K562 (cell line): ENCODE results near the gene CRB2. TPM values are rescaled to one million over a fixed set of nuclear protein-coding genes. Genes with fewer than 3 reads are reported as not detected.

Experiments used
- ARNT ChIP-seq, 2 experiments: fragments of 450-650 bp; IDR thresholded peaks; 2 replicates each; pipeline ENCODE4 v1.6.1; 2016; ENCODE audit warnings: mild to moderate bottlenecking in 1 of 2
- ATF7 ChIP-seq: fragments of 450-650 bp; IDR thresholded peaks from 2 replicates; pipeline ENCODE4 v1.7.1; 2014; ENCODE audit warnings: mild to moderate bottlenecking, moderate library complexity
- CLOCK ChIP-seq: fragments of 250-450 bp; sonication (Bioruptor Pico); IDR thresholded peaks from 2 replicates; pipeline ENCODE4 v1.4.0; 2020; ENCODE audit warnings: mild to moderate bottlenecking, moderate library complexity, borderline replicate concordance
- CREM ChIP-seq: IDR thresholded peaks from 2 replicates; pipeline ENCODE4 v1.6.1; 2014; ENCODE audit warnings: antibody characterized with exemption, low read depth
- E2F1 ChIP-seq: sonication (generic); formaldehyde crosslinking; IDR thresholded peaks from 2 replicates; pipeline ENCODE4 v1.8.1; 2023; ENCODE audit warnings: mild to moderate bottlenecking, missing genetic modification reagents, moderate library complexity
- EGR1 ChIP-seq: fragments of 450-650 bp; conservative IDR thresholded peaks from 2 replicates; pipeline ENCODE4 v1.6.1; 2017; ENCODE audit warnings: mild to moderate bottlenecking
- JUN ChIP-seq, 2 experiments: sonication (generic) in 1 of 2; formaldehyde crosslinking in 1 of 2; IDR thresholded peaks; 2 replicates each; pipeline versions ENCODE4 v1.6.1 to v1.8.0; 2012 to 2022; ENCODE audit warnings: borderline replicate concordance in 2 of 2, mild to moderate bottlenecking in 2 of 2, improper control_type of control experiment in 1 of 2, low read depth in 1 of 2, low read length in 1 of 2, missing genetic modification reagents in 1 of 2
- KLF1 ChIP-seq: fragments of 450-650 bp; IDR thresholded peaks from 2 replicates; pipeline ENCODE4 v1.6.1; 2016; ENCODE audit warnings: missing genetic modification characterization, missing compliant biosample characterization
- L3MBTL2 ChIP-seq: fragments of 450-650 bp; IDR thresholded peaks from 2 replicates; pipeline ENCODE4 v1.6.1; 2016; ENCODE audit warnings: mild to moderate bottlenecking, moderate library complexity
- MAX ChIP-seq: sonication (generic); formaldehyde crosslinking; IDR thresholded peaks from 2 replicates; pipeline ENCODE4 v1.9.0; 2022; ENCODE audit warnings: mild to moderate bottlenecking, missing genetic modification reagents
- MBD1 ChIP-seq: fragments of 250-450 bp; sonication (Bioruptor Pico); IDR thresholded peaks from 2 replicates; pipeline ENCODE4 v1.8.0; 2022; ENCODE audit warnings: inconsistent platforms
- MYBL2 ChIP-seq, 2 experiments: fragments of 450-650 bp in 1 of 2; sonication (generic) in 1 of 2; formaldehyde crosslinking in 1 of 2; IDR thresholded peaks; 2 replicates each; pipeline versions ENCODE4 v1.6.1 to v1.8.1; 2017 to 2022; ENCODE audit warnings: borderline replicate concordance in 1 of 2, inconsistent platforms in 1 of 2, low read depth in 1 of 2, mild to moderate bottlenecking in 1 of 2, missing genetic modification reagents in 1 of 2, moderate library complexity in 1 of 2
- NCOA4 ChIP-seq: fragments of 450-650 bp; IDR thresholded peaks from 2 replicates; pipeline ENCODE4 v1.6.1; 2018; ENCODE audit warnings: mild to moderate bottlenecking; ENCODE audit not compliant: partially characterized antibody
- NFIC ChIP-seq: fragments of 450-650 bp; IDR thresholded peaks from 2 replicates; pipeline ENCODE4 v1.6.1; 2017; ENCODE audit warnings: mild to moderate bottlenecking, inconsistent platforms
- TAL1 ChIP-seq: fragments of 450-650 bp; IDR thresholded peaks from 2 replicates; pipeline ENCODE4 v1.6.1; 2016; ENCODE audit warnings: mild to moderate bottlenecking
- TRIM24 ChIP-seq, 2 experiments: fragments of 450-650 bp; IDR thresholded peaks; 2 replicates each; pipeline ENCODE4 v1.6.1; 2016
- U2AF2 ChIP-seq: fragments of 200-400 bp; formaldehyde crosslinking; optimal IDR thresholded peaks from 2 replicates; pipeline ENCODE3; 2017; ENCODE audit warnings: low read depth, mild to moderate bottlenecking, low read length
- YY1 ChIP-seq, 3 experiments: IDR thresholded peaks; 2 replicates each; pipeline ENCODE4 v1.6.1; 2011; ENCODE audit warnings: low read length in 2 of 3, mild to moderate bottlenecking in 2 of 3, moderate library complexity in 2 of 3, borderline replicate concordance in 1 of 3, control low read depth in 1 of 3, low read depth in 1 of 3; ENCODE audit not compliant: insufficient read depth in 3 of 3, insufficient replicate concordance in 2 of 3, control insufficient read depth in 1 of 3, insufficient read length in 1 of 3; ENCODE audit errors: extremely low read depth in 1 of 3
- ZNF165 ChIP-seq: fragments of 250-450 bp; sonication (Bioruptor Pico); IDR thresholded peaks from 2 replicates; pipeline ENCODE4 v1.4.0; 2020; ENCODE audit warnings: borderline replicate concordance
- ZNF347 ChIP-seq: fragments of 450-650 bp; formaldehyde crosslinking; IDR thresholded peaks from 2 replicates; pipeline ENCODE4 v1.4.0; 2020; ENCODE audit warnings: low read depth, mild to moderate bottlenecking, moderate library complexity
- polyA plus RNA-seq, 8 experiments: library from polyadenylated mRNA; depleted of rRNA in 4 of 8; stranded (reverse) in 5 of 8; unstranded in 3 of 8; fragments of >200 nt; fragmentation: Nextera tagmentation in 2 of 8; fragmentation: Illumina TruSeq in 1 of 8; extraction: Ambion mirVana in 2 of 8; extraction: Trizol in 1 of 8; gene quantifications; 2 replicates each; pipeline versions ENCODE4 v1.2.1 to v1.2.3, GENCODE V29; 2011 to 2014; ENCODE audit warnings: inconsistent platforms in 1 of 8, missing spikeins in 1 of 8
- total RNA-seq, 7 experiments: library from RNA; depleted of rRNA in 6 of 7; stranded (reverse); fragments of >200 nt in 6 of 7; fragmentation: Illumina TruSeq in 2 of 7; extraction: Trizol in 2 of 7; gene quantifications; 2 replicates each; pipeline versions ENCODE4 v1.2.1 to v1.2.3, GENCODE V29; 2011 to 2021; ENCODE audit warnings: low replicate concordance in 1 of 7

The CRB2 gene
- total and polyA plus RNA-seq, 9 of the 15 experiments (the other 6 are each of a cell fraction or from before 2014, with no cell fraction given): 0.13 to 1.2 (median 0.25) TPM; not detected in 2

GRCh38 chr9:123395689-123396511, 39.9 kb downstream of the CRB2 start (continued):
- TF ChIP-seq ZNF347 (no peak), E2F1 (CRISPR knock-in tag) (no peak), MBD1 (CRISPR knock-in tag) (no peak), KLF1 (tag) (no peak), YY1 (IDR thresholded peaks at IDR 0.05; ENCODE audit: borderline replicate concordance in 1 of 3, control insufficient read depth in 1 of 3, extremely low read depth in 1 of 3, insufficient read depth in 3 of 3, insufficient read length in 1 of 3, insufficient replicate concordance in 2 of 3, low read depth in 1 of 3, low read length in 2 of 3) (peak in 2 of 3 experiments; percentile 7 to 60), TRIM24 (IDR thresholded peaks at IDR 0.05) (peak in 1 of 2 experiments; percentile 38; a peak in 1 of 4 replicates), ATF7 (no peak), NFIC (0 out of 2 replicates have a peak, but pooled peaks have one; percentile 4), JUN (IDR thresholded peaks at IDR 0.05; ENCODE audit: borderline replicate concordance, low read depth, low read length) (no peak), JUN (CRISPR knock-in tag; IDR thresholded peaks at IDR 0.05; ENCODE audit: borderline replicate concordance) (peak; percentile 35; the same call in 1 of the 2 replicates), ZNF165 (CRISPR knock-in tag) (no peak), MYBL2 (IDR thresholded peaks at IDR 0.05; ENCODE audit: low read depth) (no peak), MYBL2 (CRISPR knock-in tag; IDR thresholded peaks at IDR 0.05; ENCODE audit: borderline replicate concordance) (no peak), CLOCK (CRISPR knock-in tag) (no peak), MAX (peak; percentile 85), TAL1 (peak; percentile 21; the same call in 1 of the 2 replicates), CREM (peak; percentile 66), NCOA4 (no peak), ARNT (IDR thresholded peaks at IDR 0.05) (no peak), EGR1 (peak; percentile 98), U2AF2 (no peak), L3MBTL2 (peak; percentile 47; the same call in 1 of the 2 replicates)
